GM20000 (cell line): ENCODE data around the gene LRP5.

Source experiments
- DNase-seq: peaks from one replicate; pipeline ENCODE4 v3.0.0; 2012; ENCODE audit warnings: low spot score
- TF ChIP-seq, protein P1 (sequence below): IDR thresholded peaks from 2 replicates; pipeline ENCODE4 v1.5.1; 2012; ENCODE audit warnings: mild to moderate bottlenecking, control low read depth; ENCODE audit errors: extremely low read depth, missing control alignments

LRP5 gene

DNA sequence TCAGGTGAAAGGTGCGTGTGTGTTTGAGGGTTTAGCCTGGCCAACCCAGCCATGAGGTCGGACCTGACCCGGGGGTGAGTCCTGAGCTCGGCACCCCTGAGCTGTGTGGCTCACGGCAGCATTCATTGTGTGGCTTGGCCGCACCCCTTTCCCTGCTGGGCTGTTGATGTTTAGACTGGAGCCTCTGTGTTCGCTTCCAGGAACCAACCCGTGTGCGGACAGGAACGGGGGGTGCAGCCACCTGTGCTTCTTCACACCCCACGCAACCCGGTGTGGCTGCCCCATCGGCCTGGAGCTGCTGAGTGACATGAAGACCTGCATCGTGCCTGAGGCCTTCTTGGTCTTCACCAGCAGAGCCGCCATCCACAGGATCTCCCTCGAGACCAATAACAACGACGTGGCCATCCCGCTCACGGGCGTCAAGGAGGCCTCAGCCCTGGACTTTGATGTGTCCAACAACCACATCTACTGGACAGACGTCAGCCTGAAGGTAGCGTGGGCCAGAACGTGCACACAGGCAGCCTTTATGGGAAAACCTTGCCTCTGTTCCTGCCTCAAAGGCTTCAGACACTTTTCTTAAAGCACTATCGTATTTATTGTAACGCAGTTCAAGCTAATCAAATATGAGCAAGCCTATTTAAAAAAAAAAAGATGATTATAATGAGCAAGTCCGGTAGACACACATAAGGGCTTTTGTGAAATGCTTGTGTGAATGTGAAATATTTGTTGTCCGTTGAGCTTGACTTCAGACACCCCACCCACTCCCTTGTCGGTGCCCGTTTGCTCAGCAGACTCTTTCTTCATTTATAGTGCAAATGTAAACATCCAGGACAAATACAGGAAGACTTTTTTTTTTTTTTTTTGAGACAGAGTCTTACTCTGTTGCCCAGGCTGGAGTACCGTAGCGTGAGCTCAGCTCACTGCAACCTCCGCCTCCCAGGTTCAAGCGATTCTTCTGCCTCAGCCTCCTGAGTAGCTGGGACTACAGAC, 94.2 kb downstream of the LRP5 start:
- TF ChIP-seq, protein P1, sequence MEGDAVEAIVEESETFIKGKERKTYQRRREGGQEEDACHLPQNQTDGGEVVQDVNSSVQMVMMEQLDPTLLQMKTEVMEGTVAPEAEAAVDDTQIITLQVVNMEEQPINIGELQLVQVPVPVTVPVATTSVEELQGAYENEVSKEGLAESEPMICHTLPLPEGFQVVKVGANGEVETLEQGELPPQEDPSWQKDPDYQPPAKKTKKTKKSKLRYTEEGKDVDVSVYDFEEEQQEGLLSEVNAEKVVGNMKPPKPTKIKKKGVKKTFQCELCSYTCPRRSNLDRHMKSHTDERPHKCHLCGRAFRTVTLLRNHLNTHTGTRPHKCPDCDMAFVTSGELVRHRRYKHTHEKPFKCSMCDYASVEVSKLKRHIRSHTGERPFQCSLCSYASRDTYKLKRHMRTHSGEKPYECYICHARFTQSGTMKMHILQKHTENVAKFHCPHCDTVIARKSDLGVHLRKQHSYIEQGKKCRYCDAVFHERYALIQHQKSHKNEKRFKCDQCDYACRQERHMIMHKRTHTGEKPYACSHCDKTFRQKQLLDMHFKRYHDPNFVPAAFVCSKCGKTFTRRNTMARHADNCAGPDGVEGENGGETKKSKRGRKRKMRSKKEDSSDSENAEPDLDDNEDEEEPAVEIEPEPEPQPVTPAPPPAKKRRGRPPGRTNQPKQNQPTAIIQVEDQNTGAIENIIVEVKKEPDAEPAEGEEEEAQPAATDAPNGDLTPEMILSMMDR, result no peak
- DNase-seq, result no peak

DNA sequence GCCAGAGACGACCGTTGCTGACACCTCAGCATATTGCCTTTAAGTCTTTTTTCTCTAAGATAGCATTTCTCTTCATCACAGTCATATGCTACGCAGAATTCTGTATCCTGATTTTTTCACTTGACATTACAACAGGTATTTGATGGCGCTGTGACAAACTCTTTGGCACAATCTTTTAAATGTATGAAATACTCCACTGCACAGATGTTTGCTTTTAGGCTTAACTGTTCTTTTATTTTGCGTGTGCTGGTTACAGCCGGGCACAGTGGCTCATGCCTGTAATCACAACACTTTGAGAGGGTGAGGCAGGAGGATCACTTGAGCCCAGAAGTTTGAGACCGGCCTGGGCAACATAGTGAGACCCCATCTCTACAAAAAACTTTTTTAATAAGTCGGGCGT, 96.1 kb downstream of the LRP5 start:
- TF ChIP-seq, protein P1, result no peak
- DNase-seq, result no peak

DNA sequence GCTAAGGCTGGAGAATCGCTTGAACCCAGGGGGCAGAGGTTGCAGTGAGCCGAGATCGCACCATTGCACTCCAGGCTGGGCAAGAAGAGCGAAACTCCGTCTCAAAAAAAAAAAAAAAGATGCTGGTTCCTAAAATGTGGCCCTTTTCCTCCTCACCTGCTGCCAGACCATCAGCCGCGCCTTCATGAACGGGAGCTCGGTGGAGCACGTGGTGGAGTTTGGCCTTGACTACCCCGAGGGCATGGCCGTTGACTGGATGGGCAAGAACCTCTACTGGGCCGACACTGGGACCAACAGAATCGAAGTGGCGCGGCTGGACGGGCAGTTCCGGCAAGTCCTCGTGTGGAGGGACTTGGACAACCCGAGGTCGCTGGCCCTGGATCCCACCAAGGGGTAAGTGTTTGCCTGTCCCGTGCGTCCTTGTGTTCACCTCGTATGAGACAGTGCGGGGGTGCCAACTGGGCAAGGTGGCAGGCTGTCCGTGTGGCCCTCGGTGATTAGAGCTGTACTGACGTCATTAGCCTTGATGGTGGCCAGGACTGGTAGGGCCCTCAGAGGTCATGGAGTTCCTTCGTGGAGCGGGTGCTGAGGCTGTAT, 97.5 kb downstream of the LRP5 start:
- TF ChIP-seq, protein P1, result no peak
- DNase-seq, result no peak

DNA sequence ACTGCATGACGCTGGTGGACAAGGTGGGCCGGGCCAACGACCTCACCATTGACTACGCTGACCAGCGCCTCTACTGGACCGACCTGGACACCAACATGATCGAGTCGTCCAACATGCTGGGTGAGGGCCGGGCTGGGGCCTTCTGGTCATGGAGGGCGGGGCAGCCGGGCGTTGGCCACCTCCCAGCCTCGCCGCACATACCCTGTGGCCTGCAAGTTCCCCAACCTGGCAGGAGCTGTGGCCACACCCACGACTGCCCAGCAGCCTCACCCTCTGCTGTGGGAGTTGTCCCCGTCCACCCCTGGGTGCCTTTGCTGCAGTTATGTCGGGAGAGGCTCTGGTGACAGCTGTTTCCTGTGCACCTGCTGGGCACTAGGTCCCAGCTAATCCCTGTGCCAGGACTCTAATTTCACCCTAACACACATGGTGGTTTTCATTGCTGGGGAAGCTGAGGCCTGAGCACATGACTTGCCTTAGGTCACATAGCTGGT, 99.2 kb downstream of the LRP5 start:
- DNase-seq, result no peak
- TF ChIP-seq, protein P1, result no peak

DNA sequence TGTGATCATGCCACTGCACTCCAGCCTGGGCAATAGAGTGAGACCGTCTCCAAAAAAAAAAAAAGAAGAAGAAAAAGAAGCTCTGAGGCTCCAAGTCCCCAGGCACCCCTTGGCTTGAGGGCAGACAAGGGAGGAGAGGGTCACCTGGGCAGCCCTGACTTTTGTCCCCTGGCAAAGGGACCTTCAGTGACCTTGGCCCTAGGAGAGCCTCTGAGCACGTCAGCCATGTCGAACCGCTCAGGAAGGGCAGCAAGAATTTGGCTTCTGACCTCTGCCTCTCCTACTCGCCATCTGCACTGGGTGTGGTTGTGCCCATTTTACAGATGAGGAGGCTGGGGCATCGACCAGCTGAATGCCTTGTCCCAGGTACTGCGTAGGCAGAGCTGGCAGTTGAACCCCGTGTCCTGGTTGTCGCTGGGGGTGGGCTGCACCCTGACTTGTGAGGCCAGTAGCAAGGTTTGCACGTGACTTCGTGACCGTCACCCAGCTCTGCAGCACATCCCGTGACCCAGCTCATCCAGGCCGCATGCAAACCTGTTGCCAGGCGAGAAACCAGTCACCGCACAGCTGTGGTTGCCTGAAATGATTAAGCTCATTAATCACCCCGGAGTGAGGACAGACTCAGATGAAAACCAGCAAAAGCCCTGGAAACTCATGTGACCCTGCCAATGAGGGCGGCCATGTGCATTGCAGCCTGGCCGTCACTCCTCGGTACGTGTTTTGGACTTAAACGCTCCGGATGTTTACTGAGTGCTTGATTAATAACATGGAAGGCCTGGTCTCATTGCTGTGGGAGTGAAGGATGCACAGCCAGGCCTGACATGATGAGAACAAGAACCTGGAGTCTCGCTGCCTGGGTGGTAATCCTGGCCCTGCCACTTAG, 100.4 kb downstream of the LRP5 start:
- peak; percentile 56 for DNase-seq
- TF ChIP-seq, protein P1, result no peak

DNA sequence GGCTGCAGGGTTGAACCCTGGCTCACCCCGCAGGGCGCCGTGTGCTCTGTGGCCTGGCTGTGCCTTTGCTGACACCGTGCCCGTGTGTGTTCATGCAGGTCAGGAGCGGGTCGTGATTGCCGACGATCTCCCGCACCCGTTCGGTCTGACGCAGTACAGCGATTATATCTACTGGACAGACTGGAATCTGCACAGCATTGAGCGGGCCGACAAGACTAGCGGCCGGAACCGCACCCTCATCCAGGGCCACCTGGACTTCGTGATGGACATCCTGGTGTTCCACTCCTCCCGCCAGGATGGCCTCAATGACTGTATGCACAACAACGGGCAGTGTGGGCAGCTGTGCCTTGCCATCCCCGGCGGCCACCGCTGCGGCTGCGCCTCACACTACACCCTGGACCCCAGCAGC, 101.2 kb downstream of the LRP5 start:
- no peak for DNase-seq
- TF ChIP-seq, protein P1, result no peak
